Activated T-cell treated with anti-CD3 and anti-CD28 coated beads, Interleukin-2, amount 50 U/mL, for 72 hours (primary cell): ENCODE measurements around the gene PRELID2. TPM values are rescaled to one million over a fixed set of nuclear protein-coding genes. Genes with fewer than 3 reads are reported as not detected.

Experiments used
- ATAC-seq, 2 donors: fragments of 150-1000 bp; cut with Tn5 transposase; replicated peaks in 1 of 2; 2 replicates each; pipeline ENCODE4 v1.10.0; 2021; ENCODE audit warnings: moderate library complexity in 2 of 2, mild to moderate bottlenecking in 1 of 2
- DNase-seq, 2 donors: peaks; one replicate each; pipeline ENCODE4 v3.0.0; 2021 to 2022; ENCODE audit warnings: mixed read lengths in 1 of 2
- H3K27ac Mint-ChIP-seq: one replicate; pipeline ENCODE4 v1.8.0; 2022; ENCODE audit warnings: mild to moderate bottlenecking, moderate library complexity, mixed read lengths
- H3K27me3 Mint-ChIP-seq: one replicate; pipeline ENCODE4 v1.8.0; 2022; ENCODE audit warnings: low read depth, mixed read lengths
- H3K36me3 Mint-ChIP-seq, 2 donors: one replicate each; pipeline ENCODE4 v1.8.0; 2022; ENCODE audit warnings: mixed read lengths in 2 of 2, mild to moderate bottlenecking in 1 of 2; ENCODE audit not compliant: insufficient read depth in 2 of 2
- H3K4me1 Mint-ChIP-seq: one replicate; pipeline ENCODE4 v1.8.0; 2022; ENCODE audit warnings: low read depth, mixed read lengths
- H3K4me3 Mint-ChIP-seq, 2 donors: one replicate each; pipeline ENCODE4 v1.8.0; 2022; ENCODE audit warnings: mild to moderate bottlenecking in 2 of 2, mixed read lengths in 2 of 2, moderate library complexity in 2 of 2
- H3K9me3 Mint-ChIP-seq, 2 donors: one replicate each; pipeline ENCODE4 v1.8.0; 2022; ENCODE audit warnings: mixed read lengths in 2 of 2
- total RNA-seq, 2 donors: library from RNA; stranded (reverse); gene quantifications; one replicate each; pipeline ENCODE4 v1.2.3, GENCODE V29; 2022

PRELID2 gene
- total RNA-seq, 2 donors from 2014 or later = 2.3 to 4.6 TPM

DNA sequence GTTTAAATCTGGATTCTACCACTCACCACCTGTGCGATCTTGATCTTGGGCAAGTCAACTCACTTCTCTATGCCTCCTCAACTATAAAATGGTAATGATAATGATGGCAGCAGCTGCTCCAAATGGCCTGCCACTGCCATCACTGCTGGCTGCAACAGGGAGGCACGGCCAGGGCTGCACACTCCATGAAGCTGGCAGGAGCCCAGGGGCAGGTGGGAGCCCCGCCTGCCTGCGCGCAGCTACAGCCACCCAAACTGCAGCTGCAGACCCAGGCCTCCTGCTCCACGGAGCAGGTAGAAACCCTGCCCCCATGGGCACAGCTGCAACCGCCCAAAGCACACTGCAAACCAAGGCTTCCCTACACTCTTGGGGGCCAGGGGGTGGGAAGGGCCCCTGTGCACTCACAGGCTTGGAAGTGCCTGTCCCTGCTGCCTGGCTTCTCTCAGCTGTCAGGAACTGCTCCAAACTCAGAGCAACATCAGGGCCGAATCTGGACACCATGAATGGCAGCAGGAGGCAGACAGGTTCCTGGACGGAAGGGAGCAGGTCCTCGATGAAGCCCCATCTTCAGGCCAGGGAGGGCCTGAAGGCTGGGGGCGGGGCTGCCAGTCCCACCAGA lies 57.6 kb downstream of the PRELID2 start:
- ATAC-seq = no peak
- Mint-ChIP-seq H3K27me3 (no peaks in the 10 kb centered on the region), H3K4me1 (no peaks in the 10 kb centered on the region), H3K36me3 (no peaks in the 10 kb centered on the region), H3K4me3 (no peak overlapping the region), H3K9me3 (peaks cover 0 to 2% of the 10 kb centered on the region in 2 donors), H3K27ac (no peak overlapping the region)
- no peak for DNase-seq

GRCh38 chr5:145776886-145777285 lies 58.3 kb downstream of the PRELID2 start:
- no peaks in the 10 kb centered on the region for H3K36me3 Mint-ChIP-seq
- no peaks in the 10 kb centered on the region for H3K4me1 Mint-ChIP-seq
- DNase-seq (no peak), ATAC-seq (no peak)
- no peak overlapping the region for H3K27ac Mint-ChIP-seq
- no peak overlapping the region for H3K4me3 Mint-ChIP-seq
- H3K27me3 Mint-ChIP-seq = no peaks in the 10 kb centered on the region
- peaks cover 0 to 2% of the 10 kb centered on the region in 2 donors for H3K9me3 Mint-ChIP-seq

DNA sequence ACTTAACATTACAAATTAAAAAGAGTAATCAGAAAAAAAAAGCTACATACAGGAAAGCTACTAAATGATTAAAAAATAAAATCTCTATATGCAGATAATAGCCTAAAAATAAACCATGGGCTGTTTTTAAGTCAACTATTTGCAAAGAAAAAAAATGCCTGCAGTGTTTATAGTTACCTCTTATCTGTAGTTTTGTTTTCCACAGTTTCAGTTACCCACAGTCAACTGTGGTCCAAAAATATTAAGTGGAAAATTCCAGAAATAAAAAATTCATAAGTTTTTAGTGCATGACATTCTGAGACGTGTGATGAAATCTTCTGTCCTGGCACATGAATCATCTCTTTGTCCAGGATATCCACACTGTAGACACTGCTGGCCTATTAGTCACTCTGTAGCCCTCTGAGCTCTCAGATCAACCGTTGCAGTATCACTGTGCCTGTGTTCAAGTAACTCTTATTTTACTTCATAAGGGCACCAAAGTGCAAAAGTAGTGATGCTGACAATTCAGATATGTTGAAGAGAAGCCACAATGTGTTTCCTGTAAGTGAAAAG lies 59.2 kb downstream of the PRELID2 start:
- ATAC-seq = no peak
- Mint-ChIP-seq H3K9me3 (peaks cover 2 to 3% of the 10 kb centered on the region in 2 donors), H3K4me1 (no peaks in the 10 kb centered on the region), H3K27me3 (no peaks in the 10 kb centered on the region), H3K4me3 (no peak overlapping the region), H3K27ac (no peak overlapping the region), H3K36me3 (no peaks in the 10 kb centered on the region)
- DNase-seq = no peak

DNA sequence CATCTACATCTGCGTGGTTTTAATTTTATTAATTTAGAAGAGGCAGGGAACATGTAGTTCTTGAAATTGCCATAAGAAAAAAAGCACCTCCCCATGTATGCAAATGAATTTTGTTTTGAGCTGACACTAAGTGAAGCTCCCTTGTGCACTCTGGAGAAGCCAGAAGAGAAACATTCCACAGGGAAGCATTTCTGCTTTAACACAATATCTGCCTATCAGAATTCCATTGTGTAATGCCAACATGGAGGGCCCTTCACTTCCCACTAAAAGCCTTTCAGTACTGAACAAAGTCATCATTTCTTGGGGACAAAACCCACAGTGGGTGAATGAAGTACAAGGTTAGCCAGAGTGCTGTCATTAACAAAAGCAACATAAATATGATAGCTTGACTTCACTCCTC lies 59.7 kb downstream of the PRELID2 start:
- no peaks in the 10 kb centered on the region for H3K27me3 Mint-ChIP-seq
- H3K4me3 Mint-ChIP-seq = no peak overlapping the region
- ATAC-seq (no peak), DNase-seq (no peak)
- H3K9me3 Mint-ChIP-seq = peaks cover 2 to 3% of the 10 kb centered on the region in 2 donors
- no peaks in the 10 kb centered on the region for H3K4me1 Mint-ChIP-seq
- H3K27ac Mint-ChIP-seq = no peak overlapping the region
- H3K36me3 Mint-ChIP-seq = no peaks in the 10 kb centered on the region

- Mint-ChIP-seq H3K4me1 (no peaks in the 10 kb centered on the region), H3K27ac (no peak overlapping the region), H3K9me3 (peaks cover 2 to 3% of the 10 kb centered on the region in 2 donors), H3K27me3 (no peaks in the 10 kb centered on the region), H3K36me3 (no peaks in the 10 kb centered on the region), H3K4me3 (no peak overlapping the region)
- DNase-seq = no peak
- no peak for ATAC-seq
These were observed 60.7 kb downstream of the PRELID2 start for GRCh38 chr5:145774442-145774841.

DNA sequence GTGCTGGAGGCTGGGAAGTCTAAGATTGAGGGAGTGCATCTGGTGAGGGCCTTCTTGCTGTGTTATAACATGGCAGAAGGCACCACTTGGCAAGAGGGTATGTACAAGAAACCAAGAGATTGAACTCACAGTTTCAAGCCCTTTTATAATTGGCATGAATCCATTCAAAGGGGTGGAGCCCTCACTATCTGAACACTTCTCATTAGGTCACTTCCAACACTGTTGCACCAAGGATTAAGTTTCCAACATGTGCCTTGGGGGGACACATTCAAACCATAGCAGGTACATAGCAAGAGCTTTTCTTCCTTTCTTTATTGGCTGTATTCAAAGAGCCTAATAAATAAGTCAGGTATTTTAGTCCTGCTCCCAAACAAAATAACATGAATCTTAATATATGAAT lies 62.7 kb downstream of the PRELID2 start:
- Mint-ChIP-seq H3K4me1 (no peaks in the 10 kb centered on the region), H3K4me3 (no peak overlapping the region), H3K9me3 (peaks cover 0 to 3% of the 10 kb centered on the region in 2 donors), H3K27me3 (no peaks in the 10 kb centered on the region), H3K36me3 (no peaks in the 10 kb centered on the region), H3K27ac (no peak overlapping the region)
- DNase-seq (no peak), ATAC-seq (no peak)

DNA sequence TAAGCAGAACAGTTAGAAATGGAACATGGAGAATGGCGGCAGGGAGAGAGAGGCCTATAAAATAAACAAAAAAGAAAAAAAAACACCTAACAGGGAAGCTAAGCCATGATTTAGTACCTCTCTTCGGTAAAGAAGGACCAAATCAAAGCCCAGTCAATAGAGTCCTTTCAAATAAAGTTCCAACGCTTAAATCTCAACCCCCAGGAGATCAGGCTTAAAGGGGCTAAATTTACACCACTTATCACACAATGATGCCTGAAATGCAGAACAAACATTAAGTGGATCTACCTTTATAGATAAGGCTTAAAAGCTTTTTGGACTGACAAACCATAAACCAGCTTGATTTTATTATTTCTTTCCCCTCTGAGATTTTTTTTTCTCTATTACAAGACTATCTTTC lies 66.3 kb downstream of the PRELID2 start:
- peaks cover 0 to 3% of the 10 kb centered on the region in 2 donors for H3K9me3 Mint-ChIP-seq
- no peaks in the 10 kb centered on the region for H3K36me3 Mint-ChIP-seq
- H3K4me3 Mint-ChIP-seq = no peak overlapping the region
- DNase-seq = no peak
- H3K27ac Mint-ChIP-seq = no peak overlapping the region
- no peak for ATAC-seq
- no peaks in the 10 kb centered on the region for H3K27me3 Mint-ChIP-seq
- H3K4me1 Mint-ChIP-seq = no peaks in the 10 kb centered on the region

- no peak overlapping the region for H3K4me3 Mint-ChIP-seq
- H3K36me3 Mint-ChIP-seq = no peaks in the 10 kb centered on the region
- H3K27me3 Mint-ChIP-seq = no peaks in the 10 kb centered on the region
- ATAC-seq = no peak
- no peaks in the 10 kb centered on the region for H3K4me1 Mint-ChIP-seq
- no peak overlapping the region for H3K27ac Mint-ChIP-seq
- no peaks in the 10 kb centered on the region for H3K9me3 Mint-ChIP-seq
- no peak for DNase-seq
These were observed 70.8 kb downstream of the PRELID2 start for GRCh38 chr5:145764325-145764724.

- no peaks in the 10 kb centered on the region for H3K27me3 Mint-ChIP-seq
- H3K4me1 Mint-ChIP-seq = no peaks in the 10 kb centered on the region
- H3K4me3 Mint-ChIP-seq = no peak overlapping the region
- ATAC-seq = no peak
- H3K36me3 Mint-ChIP-seq = no peaks in the 10 kb centered on the region
- H3K9me3 Mint-ChIP-seq = no peaks in the 10 kb centered on the region
- DNase-seq = no peak
- H3K27ac Mint-ChIP-seq = no peak overlapping the region
These were observed 72.3 kb downstream of the PRELID2 start for GRCh38 chr5:145762833-145763232.

DNA sequence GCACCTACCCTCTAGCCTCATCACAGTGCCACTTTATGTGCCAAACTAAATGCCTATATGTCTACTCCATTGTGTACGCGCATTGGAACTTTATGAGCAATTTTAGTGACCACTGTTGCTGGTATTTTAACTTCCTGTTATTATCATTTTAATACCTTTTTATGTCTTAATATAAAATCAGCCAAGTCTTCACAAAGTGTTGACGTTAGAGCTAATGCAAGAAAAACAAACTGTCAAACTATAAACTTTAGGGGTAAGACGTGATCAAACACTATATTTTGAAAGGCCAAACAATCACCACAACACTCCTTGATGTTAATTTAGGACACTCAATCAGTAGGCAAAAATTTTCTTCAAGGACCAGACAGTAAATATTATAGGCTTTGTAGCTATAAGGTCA lies 73.9 kb downstream of the PRELID2 start:
- ATAC-seq = no peak

GRCh38 chr5:145760660-145761059 lies 74.5 kb downstream of the PRELID2 start:
- H3K9me3 Mint-ChIP-seq = no peaks in the 10 kb centered on the region
- no peak overlapping the region for H3K4me3 Mint-ChIP-seq
- DNase-seq (no peak), ATAC-seq (no peak)
- no peaks in the 10 kb centered on the region for H3K4me1 Mint-ChIP-seq
- no peak overlapping the region for H3K27ac Mint-ChIP-seq
- H3K36me3 Mint-ChIP-seq = no peaks in the 10 kb centered on the region
- no peaks in the 10 kb centered on the region for H3K27me3 Mint-ChIP-seq

More for the DNA sequence above, 73.9 kb downstream of the PRELID2 start:
- no peaks in the 10 kb centered on the region for H3K36me3 Mint-ChIP-seq
- no peak for DNase-seq
- no peaks in the 10 kb centered on the region for H3K27me3 Mint-ChIP-seq
- H3K4me3 Mint-ChIP-seq = no peak overlapping the region
- H3K27ac Mint-ChIP-seq = no peak overlapping the region
- H3K9me3 Mint-ChIP-seq = no peaks in the 10 kb centered on the region
- H3K4me1 Mint-ChIP-seq = no peaks in the 10 kb centered on the region

- Mint-ChIP-seq H3K27ac (no peak overlapping the region), H3K9me3 (peaks cover 6 to 7% of the 10 kb centered on the region in 2 donors), H3K4me1 (no peaks in the 10 kb centered on the region), H3K36me3 (peaks cover 0 to 2% of the 10 kb centered on the region in 2 donors), H3K27me3 (no peaks in the 10 kb centered on the region), H3K4me3 (no peak overlapping the region)
- DNase-seq (no peak), ATAC-seq (no peak)
These were observed 82.2 kb downstream of the PRELID2 start for GRCh38 chr5:145752947-145753346.

- Mint-ChIP-seq H3K27ac (no peak overlapping the region), H3K27me3 (no peaks in the 10 kb centered on the region), H3K4me1 (no peaks in the 10 kb centered on the region), H3K4me3 (no peak overlapping the region), H3K9me3 (peaks cover 6 to 10% of the 10 kb centered on the region in 2 donors), H3K36me3 (peaks cover 0 to 2% of the 10 kb centered on the region in 2 donors)
- ATAC-seq (no peak), DNase-seq (no peak)
These were observed 82.6 kb downstream of the PRELID2 start for GRCh38 chr5:145752534-145752933.

DNA sequence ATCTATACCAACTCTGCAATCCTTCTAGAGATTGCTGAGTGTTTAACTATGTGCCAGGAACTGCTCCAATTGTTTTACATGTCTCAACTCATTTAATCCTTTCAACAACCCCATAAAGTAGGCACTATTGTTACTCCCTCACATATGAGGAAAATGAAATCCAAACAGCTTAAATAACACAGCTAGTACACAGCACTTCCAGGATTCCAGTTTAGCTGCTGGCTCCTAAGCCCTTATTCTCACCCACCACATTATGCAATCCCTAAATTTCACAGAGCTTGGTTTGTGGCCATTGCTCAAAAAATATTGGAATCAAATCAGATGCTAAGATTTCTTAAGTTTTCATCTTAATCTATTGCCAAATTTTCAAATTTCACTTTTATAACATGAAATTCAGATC lies 84.9 kb downstream of the PRELID2 start:
- DNase-seq = no peak
- H3K4me3 Mint-ChIP-seq = no peak overlapping the region
- no peaks in the 10 kb centered on the region for H3K4me1 Mint-ChIP-seq
- ATAC-seq = no peak
- H3K9me3 Mint-ChIP-seq = peaks cover 6 to 10% of the 10 kb centered on the region in 2 donors
- H3K36me3 Mint-ChIP-seq = peaks cover 0 to 2% of the 10 kb centered on the region in 2 donors
- H3K27me3 Mint-ChIP-seq = no peaks in the 10 kb centered on the region
- H3K27ac Mint-ChIP-seq = no peak overlapping the region
